ENCODE measurements around the gene RRAGC. TPM values are rescaled to one million over a fixed set of nuclear protein-coding genes. Genes with fewer than 3 reads are reported as not detected.

The RRAGC gene
- total RNA-seq, 6 donors from 2014 or later: 9.0 to 30.8 (median 24.9) TPM

DNA sequence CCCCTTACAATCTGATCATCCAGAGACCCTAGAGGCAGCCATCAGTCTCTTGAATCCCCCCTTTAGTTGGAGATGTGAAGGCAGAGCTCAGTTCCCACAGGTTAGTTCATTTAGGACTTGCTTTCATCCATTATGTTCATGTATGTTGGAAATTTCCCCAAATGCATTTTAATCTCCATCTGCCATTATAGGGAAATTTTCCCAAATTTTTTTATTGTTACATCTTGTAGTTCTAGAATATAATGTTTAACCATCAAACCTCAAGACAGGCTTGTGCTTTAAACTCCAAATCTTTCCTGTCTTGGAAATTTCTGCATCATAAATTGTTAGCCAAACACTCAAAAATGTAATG, 68.4 kb downstream of the RRAGC start:
- TF ChIP-seq EP300 (IDR thresholded peaks at IDR 0.05) (no peak), POLR2AphosphoS5 (IDR thresholded peaks at IDR 0.05) (no peak), POLR2A (IDR thresholded peaks at IDR 0.05) (no peak)
- TF ChIP-seq, protein P1, sequence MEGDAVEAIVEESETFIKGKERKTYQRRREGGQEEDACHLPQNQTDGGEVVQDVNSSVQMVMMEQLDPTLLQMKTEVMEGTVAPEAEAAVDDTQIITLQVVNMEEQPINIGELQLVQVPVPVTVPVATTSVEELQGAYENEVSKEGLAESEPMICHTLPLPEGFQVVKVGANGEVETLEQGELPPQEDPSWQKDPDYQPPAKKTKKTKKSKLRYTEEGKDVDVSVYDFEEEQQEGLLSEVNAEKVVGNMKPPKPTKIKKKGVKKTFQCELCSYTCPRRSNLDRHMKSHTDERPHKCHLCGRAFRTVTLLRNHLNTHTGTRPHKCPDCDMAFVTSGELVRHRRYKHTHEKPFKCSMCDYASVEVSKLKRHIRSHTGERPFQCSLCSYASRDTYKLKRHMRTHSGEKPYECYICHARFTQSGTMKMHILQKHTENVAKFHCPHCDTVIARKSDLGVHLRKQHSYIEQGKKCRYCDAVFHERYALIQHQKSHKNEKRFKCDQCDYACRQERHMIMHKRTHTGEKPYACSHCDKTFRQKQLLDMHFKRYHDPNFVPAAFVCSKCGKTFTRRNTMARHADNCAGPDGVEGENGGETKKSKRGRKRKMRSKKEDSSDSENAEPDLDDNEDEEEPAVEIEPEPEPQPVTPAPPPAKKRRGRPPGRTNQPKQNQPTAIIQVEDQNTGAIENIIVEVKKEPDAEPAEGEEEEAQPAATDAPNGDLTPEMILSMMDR (IDR thresholded peaks at IDR 0.05): no peak
- DNase-seq (no peak), ATAC-seq (ENCODE audit: low FRiP score in 2 of 2) (no peak)
- H3K4me3 ChIP-seq: no peak overlapping the region
- H3K27me3 ChIP-seq: no peaks in the 10 kb centered on the region
- H3K9me3 ChIP-seq: peaks cover 6 to 20% (median 18%) of the 10 kb centered on the region in 4 donors
- no peak overlapping the region for H3K27ac ChIP-seq
- no peaks in the 10 kb centered on the region for H3K4me1 ChIP-seq
- H3K36me3 ChIP-seq: no peaks in the 10 kb centered on the region

DNA sequence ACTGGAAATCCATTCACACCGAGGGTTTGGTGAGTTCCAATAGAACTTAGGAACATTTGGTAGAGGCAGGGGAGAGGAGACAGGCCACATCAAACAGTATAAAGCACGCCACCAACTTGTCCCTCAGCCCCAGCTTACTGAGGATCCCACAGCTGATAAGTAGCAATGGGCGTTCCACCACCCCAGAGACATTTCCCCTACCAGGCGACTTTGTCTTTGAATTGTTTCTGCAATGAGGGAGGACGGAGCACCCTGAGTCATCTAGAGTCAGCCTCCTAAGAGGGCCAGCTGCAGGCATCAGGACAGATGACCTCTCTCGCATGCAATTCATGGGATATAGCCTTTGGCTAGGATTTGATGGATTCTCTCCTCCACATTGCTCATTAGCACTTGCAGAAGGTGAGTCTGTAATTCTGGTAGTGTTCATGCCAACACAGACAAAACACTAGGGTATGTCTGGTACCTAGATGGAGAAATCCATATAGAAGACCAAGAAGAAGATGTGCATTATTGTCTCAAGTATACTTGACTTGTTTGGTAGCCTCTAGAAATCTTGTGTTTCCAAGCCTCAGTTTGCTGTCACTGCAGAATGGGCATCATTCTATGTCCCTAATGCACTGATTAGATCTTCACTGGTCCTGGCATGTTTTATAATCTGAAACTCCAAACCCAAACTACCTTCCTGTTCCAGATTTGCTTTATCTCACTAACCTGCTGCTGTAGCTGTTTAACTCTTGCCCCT, 69.0 kb downstream of the RRAGC start:
- no peak for DNase-seq

DNA sequence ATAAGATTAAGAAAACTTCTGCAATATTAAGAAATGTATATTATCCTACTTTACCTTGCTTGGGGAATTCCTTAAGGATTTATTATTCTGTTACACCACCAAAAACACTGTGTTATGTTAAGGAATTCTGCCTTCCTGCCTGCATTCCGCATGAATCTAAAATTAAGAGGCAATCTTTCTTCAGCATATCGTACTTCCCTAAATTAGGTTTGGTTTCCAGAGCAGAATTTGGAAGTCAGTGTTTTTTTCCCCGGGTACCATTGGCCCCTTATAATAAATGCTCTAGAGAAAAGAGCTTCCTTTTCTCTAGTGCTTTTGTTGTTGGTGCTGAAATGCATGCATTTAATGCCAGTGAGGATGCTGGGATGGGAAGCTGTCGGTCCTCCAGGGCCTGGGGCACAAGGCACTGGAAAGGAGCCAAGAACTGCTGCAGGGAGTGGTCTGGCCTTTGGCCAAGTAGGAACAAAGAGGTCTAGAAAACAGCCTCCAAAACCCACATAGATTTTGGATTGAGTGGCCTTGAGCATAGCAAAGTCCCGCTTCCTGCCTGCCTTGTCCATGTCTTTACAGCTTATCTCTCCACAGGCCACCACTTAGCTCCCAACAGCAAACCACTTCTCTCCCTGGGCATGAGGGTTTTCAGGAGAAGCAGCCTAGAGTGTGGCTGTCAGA, 69.9 kb downstream of the RRAGC start:
- 33 to 48% methylated on average over 5 of the region's 5 CpGs for WGBS, 2 donors
- Histone ChIP-seq H3K27me3 (no peaks in the 10 kb centered on the region), H3K4me1 (no peaks in the 10 kb centered on the region), H3K27ac (no peak overlapping the region), H3K36me3 (no peaks in the 10 kb centered on the region), H3K4me3 (no peak overlapping the region), H3K9me3 (peaks cover 6 to 20% (median 18%) of the 10 kb centered on the region in 4 donors)
- DNase-seq: no peak
- no peak for ATAC-seq (ENCODE audit: low FRiP score in 2 of 2)
- TF ChIP-seq EP300 (IDR thresholded peaks at IDR 0.05) (no peak), POLR2AphosphoS5 (IDR thresholded peaks at IDR 0.05) (no peak), POLR2A (IDR thresholded peaks at IDR 0.05) (no peak)
- TF ChIP-seq, protein P1 (IDR thresholded peaks at IDR 0.05): no peak

More for the DNA sequence above, 69.0 kb downstream of the RRAGC start:
- Histone ChIP-seq H3K4me3 (no peak overlapping the region), H3K27me3 (no peaks in the 10 kb centered on the region), H3K4me1 (no peaks in the 10 kb centered on the region), H3K9me3 (peaks cover 6 to 20% (median 18%) of the 10 kb centered on the region in 4 donors), H3K27ac (no peak overlapping the region), H3K36me3 (no peaks in the 10 kb centered on the region)
- 77 to 78% methylated on average over 6 of the region's 6 CpGs for WGBS, 2 donors
- TF ChIP-seq POLR2A (IDR thresholded peaks at IDR 0.05) (no peak), EP300 (IDR thresholded peaks at IDR 0.05) (no peak), POLR2AphosphoS5 (IDR thresholded peaks at IDR 0.05) (no peak)
- TF ChIP-seq, protein P1 (IDR thresholded peaks at IDR 0.05): no peak
- no peak for ATAC-seq (ENCODE audit: low FRiP score in 2 of 2)

DNA sequence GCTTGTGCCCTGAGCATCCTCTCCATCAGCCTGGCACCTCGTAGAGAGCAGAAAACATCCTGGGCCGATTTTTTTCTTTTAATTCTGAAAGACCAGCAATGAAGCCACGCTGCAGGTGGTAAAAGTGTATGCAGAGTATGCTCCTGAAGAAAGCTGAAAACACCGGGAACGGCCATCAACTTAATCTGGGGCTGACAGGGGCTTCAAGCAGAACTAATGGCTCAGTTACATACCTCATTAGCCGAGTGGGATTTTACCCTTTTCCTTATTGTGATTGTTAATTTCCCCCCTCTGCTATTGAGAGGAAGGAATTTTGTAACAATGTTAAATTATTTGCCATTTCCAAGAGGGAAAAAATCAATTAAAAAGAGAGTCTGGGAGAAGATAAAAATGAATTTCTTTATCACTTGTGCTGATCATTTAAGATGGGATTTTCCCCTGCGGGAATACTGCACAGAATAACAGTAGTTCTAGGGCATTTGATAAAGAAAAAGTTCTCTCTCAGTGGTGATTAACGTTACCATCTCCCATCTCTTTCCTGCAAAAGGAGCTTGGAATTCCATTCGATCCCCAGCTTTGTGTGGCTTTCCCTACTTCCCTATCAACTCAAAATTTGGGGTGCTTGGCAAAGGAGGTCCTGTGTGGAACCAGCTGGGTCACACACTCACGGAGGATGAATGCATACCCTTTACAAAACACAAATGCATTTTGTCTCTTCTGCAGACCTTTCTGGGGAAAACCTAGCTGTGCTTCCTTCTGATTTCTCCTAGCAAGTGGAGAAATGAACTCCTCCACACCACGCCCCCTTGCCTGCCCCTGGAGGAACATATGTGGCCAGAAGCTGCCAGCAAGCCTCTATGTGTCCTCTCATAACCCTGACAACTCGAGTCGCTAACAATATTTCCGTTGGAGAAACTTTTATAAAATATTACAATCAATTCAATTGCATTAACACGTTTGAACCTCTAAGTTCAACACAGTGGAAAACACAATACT, 70.9 kb downstream of the RRAGC start:
- H3K9me3 ChIP-seq: peaks cover under 1 to 14% (median 13%) of the 10 kb centered on the region in 4 donors
- peaks cover 0 to 9% (median 0%) of the 10 kb centered on the region in 4 donors for H3K27me3 ChIP-seq
- H3K4me1 ChIP-seq: peaks cover 0 to 5% (median 0%) of the 10 kb centered on the region in 4 donors
- H3K36me3 ChIP-seq: no peaks in the 10 kb centered on the region
- TF ChIP-seq POLR2A (IDR thresholded peaks at IDR 0.05): no peak
- TF ChIP-seq POLR2AphosphoS5 (IDR thresholded peaks at IDR 0.05): no peak
- TF ChIP-seq, protein P1 (IDR thresholded peaks at IDR 0.05): no peak
- no peak for TF ChIP-seq EP300 (IDR thresholded peaks at IDR 0.05)
- no peak overlapping the region for H3K4me3 ChIP-seq
- ATAC-seq (ENCODE audit: low FRiP score in 2 of 2) (no peak), DNase-seq (no peak)
- 70 to 71% methylated on average over 15 of the region's 15 CpGs for WGBS, 2 donors
- H3K27ac ChIP-seq: no peak overlapping the region

Small RNA genes lying within 50 kb of the gene (small RNA-seq; reads per million reads assigned to genes)
- 0 reads per million in 4 donors for gene GJA9-MYCBP

Other genes with a start within 250 kb of the RRAGC start
- 10 to 100 TPM in 4 of 6 donors, 1 to 10 TPM in 2; 2.8 to 23.7 (median 12.9) TPM for gene MYCBP, start 13.6 kb upstream of the RRAGC start, total RNA-seq
- gene GJA9, start 21.8 kb upstream of the RRAGC start, total RNA-seq: not detected
- gene RHBDL2, start 82.1 kb upstream of the RRAGC start, total RNA-seq: 1 to 10 TPM in 5 of 6 donors, under 1 TPM in 1; 0.43 to 7.8 (median 2.2) TPM
- gene AKIRIN1, start 131.5 kb upstream of the RRAGC start, total RNA-seq: 10 to 100 TPM; 10.5 to 50.6 (median 37.8) TPM
- 100 to 1,000 TPM; 108 to 250 (median 166) TPM for gene NDUFS5, start 166.6 kb upstream of the RRAGC start, total RNA-seq